Activated naive CD4-positive, alpha-beta T cell (primary cell): ENCODE measurements around the gene CCDC88C.

Source experiments
- DNase-seq, 4 experiments: peaks; one replicate each; lab custom pipeline; 2025; lab: John Stamatoyannopoulos, UW

The CCDC88C gene

GRCh38 chr14:91288876-91289275 is 128.7 kb downstream of the CCDC88C start:
- no peak for DNase-seq

DNA sequence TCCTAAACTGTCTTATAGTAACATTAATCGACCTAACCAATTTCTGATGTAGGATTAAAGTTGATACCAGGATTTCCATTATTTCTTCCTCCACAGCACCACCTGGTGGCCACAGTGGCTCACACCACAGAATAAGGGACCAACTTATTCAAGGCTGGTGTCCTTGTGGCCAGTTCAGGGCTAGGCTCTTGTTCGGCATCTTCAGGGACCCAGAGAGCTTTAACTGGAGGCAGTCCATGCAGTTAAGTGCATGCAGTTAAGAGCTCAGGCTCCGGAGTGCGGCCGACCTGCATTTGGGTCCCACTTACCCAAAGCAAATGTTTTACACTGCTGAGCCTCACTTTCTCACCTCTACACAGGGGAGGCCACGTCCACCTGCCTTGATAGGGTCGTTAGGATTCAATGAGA is 131.1 kb downstream of the CCDC88C start:
- peak; percentile 44 to 69 (median 66) for DNase-seq

DNA sequence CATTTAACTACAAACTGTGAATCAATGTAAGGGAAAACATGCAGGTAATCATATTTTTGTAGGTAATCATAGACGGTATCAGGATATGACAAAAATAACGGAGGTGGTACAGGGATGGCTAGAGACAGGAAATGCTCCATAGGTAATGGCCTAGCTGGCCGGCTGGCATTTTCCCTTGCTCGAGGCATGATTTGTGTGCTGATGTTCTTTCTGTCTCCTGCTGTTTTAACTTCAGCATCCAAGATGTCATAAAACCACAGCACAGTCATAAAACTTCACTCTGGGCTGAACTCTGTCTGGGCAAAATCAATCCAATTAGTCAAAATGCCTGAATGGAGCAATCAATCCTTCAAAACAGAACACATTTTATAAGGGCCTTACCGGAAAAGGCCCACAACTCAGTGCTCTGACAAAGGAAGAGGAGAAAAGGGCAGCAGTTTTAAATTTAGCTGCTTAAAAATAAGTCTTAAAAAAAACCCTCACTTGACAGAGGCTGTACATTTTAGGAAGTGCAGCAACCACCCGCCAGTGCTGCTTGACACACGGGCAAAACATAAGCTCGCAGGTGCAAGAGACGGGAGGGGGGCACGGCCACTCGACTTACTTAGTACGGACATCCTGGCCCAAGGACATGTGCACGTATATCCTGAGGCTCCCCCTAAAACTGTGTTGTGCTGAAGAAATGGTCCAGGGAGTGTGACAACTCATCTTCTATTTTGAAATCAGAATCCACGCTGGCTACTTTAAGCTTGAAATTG is 132.7 kb downstream of the CCDC88C start:
- no peak for DNase-seq

DNA sequence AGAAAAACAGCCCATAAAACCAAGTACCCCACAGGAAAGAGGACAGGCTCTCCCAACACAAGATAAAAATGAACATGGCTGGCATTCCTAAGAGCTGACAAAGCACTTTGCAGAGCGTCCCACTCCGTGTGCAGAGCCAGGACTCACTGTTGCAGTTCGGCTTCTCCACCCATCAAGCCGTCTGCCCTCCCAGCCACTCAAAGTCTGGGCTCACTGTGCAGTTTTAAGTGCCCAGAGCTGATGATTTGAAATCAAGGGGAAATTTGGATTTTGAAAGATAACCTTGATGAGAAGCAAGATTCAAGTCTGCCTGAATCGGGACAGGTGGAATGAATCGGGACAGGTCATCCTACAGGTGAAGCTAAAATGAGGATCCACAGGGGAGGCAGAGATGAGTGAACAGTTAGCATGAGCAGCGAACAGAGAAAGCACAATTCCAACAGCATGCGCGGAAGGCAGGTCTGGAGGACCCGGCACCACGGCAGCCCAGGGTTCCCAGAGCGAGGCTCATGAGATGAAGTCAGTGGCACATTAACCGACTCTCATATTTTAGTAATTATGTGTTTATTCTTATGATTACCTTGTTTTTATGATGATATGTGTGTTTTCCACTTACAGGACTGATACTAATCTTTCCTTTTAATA is 133.4 kb downstream of the CCDC88C start:
- no peak for DNase-seq

DNA sequence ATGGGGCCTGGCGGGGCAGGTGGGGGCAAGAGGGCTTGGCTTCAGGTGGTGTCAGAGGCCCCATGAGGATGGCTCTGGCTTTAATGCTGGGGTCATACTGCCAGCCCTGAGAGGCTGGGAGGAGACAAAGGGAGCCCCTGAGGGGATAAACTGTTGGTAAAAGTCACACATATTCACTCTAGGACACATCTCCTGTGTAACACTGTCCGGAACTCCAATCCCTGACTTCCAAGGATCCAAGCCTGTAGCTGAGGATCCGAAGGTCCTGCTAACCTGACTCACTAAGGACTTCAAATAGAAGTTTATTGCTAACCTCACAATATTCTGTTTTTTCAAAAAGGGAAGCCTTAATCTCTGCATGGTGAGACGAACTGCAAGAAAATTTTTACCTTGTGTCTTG is 134.0 kb downstream of the CCDC88C start:
- DNase-seq = no peak

GRCh38 chr14:91282954-91283645 is 134.5 kb downstream of the CCDC88C start:
- no peak for DNase-seq

- no peak for DNase-seq
These were observed 136.3 kb downstream of the CCDC88C start for GRCh38 chr14:91281346-91281745.

DNA sequence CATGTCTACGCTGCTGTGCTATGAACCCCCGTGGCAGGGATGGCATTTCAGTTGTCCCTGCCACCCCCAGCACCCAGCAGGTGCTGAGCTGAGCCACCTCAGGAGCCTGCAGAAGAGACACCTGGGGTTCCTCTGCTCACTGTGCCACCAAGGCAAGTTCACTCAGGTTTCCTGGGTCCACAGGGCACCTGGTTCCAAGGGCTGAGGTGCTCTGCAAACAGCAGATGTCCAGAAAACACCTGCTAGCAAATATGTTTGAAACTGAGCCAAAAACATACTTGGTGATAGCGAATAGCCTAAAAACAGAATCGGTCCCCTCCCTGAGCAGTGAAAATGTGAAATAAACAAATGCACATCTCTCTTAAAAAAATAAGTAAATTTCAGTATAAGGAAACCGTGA is 137.5 kb downstream of the CCDC88C start:
- no peak for DNase-seq

- no peak for DNase-seq
These were observed 138.3 kb downstream of the CCDC88C start for GRCh38 chr14:91279354-91279753.

DNA sequence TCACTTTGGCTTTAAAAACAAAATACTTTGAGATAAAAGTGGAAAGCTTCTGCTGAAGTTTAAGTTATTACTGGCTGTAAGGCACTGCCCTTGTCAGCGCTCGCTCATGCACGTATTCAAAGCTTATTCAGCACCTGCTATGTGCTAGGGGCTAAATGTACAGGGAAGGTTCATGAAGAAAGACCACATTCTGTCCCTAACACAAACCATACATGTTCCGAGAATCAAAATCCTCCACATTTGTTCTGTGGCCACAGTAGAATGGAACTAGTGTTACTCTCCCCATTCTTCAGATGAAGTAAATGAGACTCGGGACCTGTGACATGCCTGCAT is 139.3 kb downstream of the CCDC88C start:
- DNase-seq = no peak

GRCh38 chr14:91277546-91278382 is 139.9 kb downstream of the CCDC88C start:
- no peak for DNase-seq

- DNase-seq = no peak
These were observed 142.8 kb downstream of the CCDC88C start for GRCh38 chr14:91274796-91275195.

DNA sequence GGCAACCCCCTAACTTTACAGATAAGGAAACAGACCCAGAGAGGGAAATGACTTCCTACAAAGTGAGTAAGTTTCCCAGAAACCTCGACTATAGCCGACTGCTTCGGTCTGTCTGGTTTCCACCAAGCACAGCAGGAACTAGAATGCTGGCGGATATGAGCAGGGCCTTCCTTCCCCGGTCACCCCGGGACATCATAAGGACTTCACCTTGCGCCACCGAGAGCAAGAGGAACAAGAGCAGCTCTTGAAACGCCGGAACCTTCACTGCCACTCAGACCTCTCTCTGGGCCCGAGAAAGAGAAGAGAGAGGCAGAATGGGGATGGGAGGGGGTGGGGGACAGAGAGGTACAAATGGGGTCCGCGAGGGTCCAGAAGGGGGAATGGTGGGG is 143.7 kb downstream of the CCDC88C start:
- no peak for DNase-seq

- DNase-seq = no peak
These were observed 144.2 kb downstream of the CCDC88C start for GRCh38 chr14:91273273-91273884.

GRCh38 chr14:91272341-91273272 is 145.0 kb downstream of the CCDC88C start:
- DNase-seq = no peak

DNA sequence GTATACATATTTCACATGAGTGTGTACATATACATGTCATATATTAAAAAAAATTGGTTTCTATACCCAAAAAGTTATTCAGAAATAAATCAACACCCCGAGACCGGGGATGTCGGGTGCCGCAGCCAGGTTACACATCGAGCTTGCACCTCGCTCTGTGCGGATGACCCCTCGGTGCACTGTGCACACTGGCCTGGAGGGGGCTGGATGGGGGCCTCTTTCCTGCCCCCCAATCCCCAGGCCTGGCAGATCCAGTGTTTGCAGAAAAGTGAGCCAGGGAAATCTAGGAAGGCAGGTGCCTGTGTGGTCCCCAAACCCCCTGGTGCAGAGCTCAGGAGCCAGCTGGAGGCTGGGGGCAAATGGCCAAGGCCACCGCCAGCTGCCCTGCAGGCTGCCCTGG is 146.0 kb downstream of the CCDC88C start:
- no peak for DNase-seq

DNA sequence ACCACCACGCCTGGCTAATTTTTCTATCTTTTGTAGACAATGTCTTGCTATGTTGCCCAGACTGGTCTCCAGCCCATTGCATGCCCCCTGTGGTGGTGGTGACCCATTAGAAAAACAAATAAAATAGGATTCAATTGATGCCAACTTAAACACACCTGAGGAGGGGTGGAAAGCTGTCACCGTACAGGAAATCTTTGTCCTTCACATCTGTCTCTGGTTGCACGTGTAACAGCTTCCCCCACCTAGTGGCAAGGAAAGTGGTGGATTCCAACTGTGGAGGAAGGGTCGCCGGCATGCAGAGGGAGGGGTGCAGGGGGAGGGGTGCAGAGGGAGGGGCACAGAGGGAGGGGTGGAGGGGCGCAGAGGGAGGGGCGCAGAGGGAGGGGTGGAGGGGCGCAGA is 147.0 kb downstream of the CCDC88C start:
- no peak for DNase-seq

- DNase-seq = no peak
These were observed 147.4 kb downstream of the CCDC88C start for GRCh38 chr14:91270188-91270587.

DNA sequence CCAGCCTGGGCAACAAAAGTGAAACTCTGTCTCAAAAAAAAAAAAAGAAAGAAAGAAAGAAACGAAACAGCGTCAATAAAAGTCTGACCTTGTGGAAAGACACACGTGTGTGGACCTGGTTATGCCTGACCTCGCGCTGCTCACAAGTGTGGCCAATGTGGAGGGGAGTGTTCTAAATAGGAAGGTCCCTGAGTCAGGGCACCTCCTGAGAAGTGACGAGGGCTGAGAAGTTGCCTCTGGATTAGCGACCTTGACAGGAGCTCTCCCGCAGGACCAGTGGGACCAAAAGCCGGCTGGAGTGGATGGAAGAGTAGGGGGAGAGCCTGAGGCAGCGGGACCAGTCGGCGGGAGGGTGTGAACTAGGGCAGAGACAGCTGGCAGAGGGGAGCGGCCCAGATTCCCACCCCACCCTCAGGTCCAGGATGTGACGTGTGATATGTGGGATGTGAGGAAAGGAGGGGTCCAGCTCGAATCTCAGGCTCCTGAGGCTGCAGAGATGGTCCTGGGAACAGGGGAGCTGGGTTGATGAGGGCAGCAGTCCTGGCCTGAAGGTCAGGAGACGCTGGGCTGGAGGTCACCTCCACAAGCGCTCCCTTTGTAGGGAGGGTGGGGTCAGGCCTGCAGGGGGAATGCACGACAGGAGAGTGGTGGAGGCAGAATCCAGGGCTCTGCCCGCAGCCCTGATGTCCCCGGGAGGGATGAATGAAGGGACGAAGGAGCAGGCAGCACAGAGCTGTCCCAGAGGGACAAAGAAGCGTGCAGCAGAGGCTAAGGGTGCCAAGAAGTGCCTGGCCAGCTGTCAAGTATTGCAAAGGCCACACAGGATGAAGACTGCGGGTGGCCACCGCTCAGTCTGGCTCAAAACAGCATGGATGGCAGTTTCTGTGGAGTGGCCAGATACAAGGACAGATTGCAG is 148.3 kb downstream of the CCDC88C start:
- no peak for DNase-seq

GRCh38 chr14:91267965-91268437 is 149.6 kb downstream of the CCDC88C start:
- no peak for DNase-seq
